ENCODE data around the gene VWF. TPM values are rescaled to one million over a fixed set of nuclear protein-coding genes. Genes with fewer than 3 reads are reported as not detected.
"Not testable (repeated sequence)": the region's sequence is repeated elsewhere in the genome, so short reads cannot be mapped to it uniquely, and the experiment has no call there.

VWF gene
- total RNA-seq, 2 donors from 2014 or later: 20.9 to 63.2 TPM

DNA sequence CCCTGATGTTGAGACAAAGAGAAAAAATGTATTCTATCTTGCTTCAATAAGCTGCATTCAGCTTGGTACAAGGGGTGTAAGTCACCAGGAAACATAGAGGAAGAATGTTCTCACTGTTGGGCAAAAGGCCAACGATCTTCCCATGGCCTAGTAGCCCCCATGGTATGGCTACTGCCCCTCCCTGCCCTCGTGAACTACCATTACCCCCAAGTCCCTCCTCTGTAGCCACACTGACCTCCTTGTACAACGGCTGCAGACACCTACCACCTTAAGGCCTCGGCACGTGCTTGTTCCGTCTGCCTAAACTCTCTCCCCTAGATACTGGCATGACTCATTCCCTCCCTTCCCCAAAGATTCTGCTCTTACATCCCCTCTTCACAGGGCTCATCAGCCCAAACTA lies 97.5 kb downstream of the VWF start:
- Histone ChIP-seq H3K36me3 (no peaks in the 10 kb centered on the region), H3K4me3 (no peak overlapping the region), H3K27me3 (no peaks in the 10 kb centered on the region), H3K9me3 (no peaks in the 10 kb centered on the region), H3K27ac (no peak overlapping the region), H3K4me1 (no peaks in the 10 kb centered on the region), H3K9ac (ENCODE audit: low read depth in 2 of 2, low read length in 2 of 2) (no peak overlapping the region)
- DNase-seq: no peak
- TF ChIP-seq, protein P1, sequence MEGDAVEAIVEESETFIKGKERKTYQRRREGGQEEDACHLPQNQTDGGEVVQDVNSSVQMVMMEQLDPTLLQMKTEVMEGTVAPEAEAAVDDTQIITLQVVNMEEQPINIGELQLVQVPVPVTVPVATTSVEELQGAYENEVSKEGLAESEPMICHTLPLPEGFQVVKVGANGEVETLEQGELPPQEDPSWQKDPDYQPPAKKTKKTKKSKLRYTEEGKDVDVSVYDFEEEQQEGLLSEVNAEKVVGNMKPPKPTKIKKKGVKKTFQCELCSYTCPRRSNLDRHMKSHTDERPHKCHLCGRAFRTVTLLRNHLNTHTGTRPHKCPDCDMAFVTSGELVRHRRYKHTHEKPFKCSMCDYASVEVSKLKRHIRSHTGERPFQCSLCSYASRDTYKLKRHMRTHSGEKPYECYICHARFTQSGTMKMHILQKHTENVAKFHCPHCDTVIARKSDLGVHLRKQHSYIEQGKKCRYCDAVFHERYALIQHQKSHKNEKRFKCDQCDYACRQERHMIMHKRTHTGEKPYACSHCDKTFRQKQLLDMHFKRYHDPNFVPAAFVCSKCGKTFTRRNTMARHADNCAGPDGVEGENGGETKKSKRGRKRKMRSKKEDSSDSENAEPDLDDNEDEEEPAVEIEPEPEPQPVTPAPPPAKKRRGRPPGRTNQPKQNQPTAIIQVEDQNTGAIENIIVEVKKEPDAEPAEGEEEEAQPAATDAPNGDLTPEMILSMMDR (IDR thresholded peaks at IDR 0.05): no peak
- intact Hi-C loops (cut with DNase I): no loop called here

DNA sequence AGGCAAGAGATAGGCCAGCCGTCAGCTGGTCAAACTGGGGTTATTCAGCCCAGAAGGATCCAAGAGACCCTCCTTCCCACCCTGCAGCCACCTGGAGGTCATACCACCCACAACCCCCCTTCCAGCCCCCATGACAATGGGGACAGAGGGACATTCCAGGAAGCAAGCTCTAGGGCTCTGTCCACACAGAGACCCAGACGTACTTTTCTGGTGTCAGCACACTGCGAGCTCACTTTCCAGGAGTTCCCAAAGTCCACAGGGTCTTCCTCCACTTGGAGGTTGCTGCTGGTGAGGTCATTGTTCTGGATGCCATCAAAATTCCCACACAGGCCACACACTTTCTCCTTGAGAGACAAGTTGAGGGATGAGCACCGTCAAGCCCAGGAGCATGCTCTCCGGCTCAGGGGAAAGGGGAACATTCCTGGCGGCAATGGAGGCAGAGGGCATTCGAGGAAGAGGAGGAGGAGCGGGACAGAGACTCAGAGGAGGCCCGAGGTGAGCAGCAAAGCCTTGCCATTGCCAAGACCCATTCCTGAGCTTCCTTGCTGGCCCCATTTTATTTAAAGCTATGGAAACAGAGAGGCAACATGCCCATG lies 98.7 kb downstream of the VWF start:
- H3K4me1 ChIP-seq; H3K36me3 ChIP-seq; H3K9ac ChIP-seq (ENCODE audit: low read depth in 2 of 2, low read length in 2 of 2); intact Hi-C loops (cut with DNase I); H3K27ac ChIP-seq; H3K27me3 ChIP-seq; DNase-seq; H3K9me3 ChIP-seq; H3K4me3 ChIP-seq: not testable (repeated sequence)

DNA sequence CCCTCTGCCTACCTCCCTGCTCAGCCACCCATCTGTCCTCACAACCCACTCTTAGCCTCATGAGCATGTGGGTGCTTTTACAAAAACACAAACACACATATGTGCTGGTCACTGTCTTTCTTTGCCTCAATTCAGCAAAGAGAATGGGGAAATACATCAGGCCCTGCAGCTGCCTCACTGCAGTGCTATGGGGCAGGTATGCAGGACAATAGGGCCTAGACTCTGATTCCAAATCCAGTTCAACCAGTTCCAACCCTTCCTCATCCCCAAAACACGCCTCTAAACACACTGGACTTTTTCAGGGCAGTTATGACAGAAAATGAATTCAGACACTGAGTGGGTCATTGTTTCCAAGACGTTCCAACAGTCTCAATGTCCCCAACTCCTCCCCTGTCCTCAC lies 100.4 kb downstream of the VWF start:
- intact Hi-C loops (cut with DNase I); H3K27ac ChIP-seq; H3K27me3 ChIP-seq; H3K9me3 ChIP-seq; H3K36me3 ChIP-seq; DNase-seq; H3K4me1 ChIP-seq; H3K4me3 ChIP-seq; H3K9ac ChIP-seq (ENCODE audit: low read depth in 2 of 2, low read length in 2 of 2): not testable (repeated sequence)

DNA sequence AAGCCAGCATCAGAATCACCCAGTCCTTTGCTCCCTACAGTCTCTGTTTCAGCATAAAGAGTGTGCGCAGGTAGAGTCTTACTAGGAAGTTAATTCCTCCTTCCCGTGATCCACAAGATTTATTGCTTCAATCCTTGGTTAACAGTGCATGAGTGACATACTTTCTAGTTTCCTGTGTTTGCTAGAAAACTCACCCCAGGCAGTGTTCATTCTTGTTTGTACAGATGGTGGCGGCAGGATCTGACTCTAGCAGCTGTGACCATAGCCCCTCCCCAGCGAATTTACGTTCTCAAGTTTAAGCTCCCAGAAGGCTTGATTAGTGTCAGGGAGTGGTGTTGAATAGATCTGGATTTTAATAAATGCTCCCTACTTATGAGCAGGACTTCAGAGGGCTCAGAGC lies 103.5 kb downstream of the VWF start:
- H3K4me3 ChIP-seq: no peak overlapping the region
- no peaks in the 10 kb centered on the region for H3K27me3 ChIP-seq
- H3K9me3 ChIP-seq: no peaks in the 10 kb centered on the region
- no peaks in the 10 kb centered on the region for H3K4me1 ChIP-seq
- no peak overlapping the region for H3K27ac ChIP-seq
- intact Hi-C loops (cut with DNase I): no loop called here
- H3K36me3 ChIP-seq: no peaks in the 10 kb centered on the region
- H3K9ac ChIP-seq (ENCODE audit: low read depth in 2 of 2, low read length in 2 of 2): no peak overlapping the region
- TF ChIP-seq, protein P1 (IDR thresholded peaks at IDR 0.05): no peak
- DNase-seq: no peak

DNA sequence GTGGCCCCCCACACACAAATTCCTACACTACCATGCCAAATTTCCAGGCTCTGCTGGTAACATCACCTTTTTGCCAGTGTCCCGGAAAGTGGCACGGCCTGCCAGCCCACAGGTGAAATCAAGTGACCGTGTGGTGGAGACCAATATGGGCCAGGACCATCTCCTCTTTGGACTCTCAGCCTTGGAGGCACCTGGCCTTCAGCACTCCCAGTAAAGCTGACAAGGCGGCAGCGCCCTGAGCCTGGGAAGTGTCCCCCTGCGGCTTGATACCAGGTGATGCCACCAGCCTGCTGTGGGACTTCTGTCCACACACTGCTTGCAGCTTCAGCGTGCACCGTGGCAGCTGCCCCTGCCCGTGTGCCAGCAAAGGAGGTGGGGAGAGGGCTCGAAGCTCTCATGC lies 104.0 kb downstream of the VWF start:
- H3K4me3 ChIP-seq; H3K9ac ChIP-seq (ENCODE audit: low read depth in 2 of 2, low read length in 2 of 2); intact Hi-C loops (cut with DNase I); H3K27me3 ChIP-seq; DNase-seq; H3K4me1 ChIP-seq; H3K36me3 ChIP-seq; H3K9me3 ChIP-seq; H3K27ac ChIP-seq: not testable (repeated sequence)

DNA sequence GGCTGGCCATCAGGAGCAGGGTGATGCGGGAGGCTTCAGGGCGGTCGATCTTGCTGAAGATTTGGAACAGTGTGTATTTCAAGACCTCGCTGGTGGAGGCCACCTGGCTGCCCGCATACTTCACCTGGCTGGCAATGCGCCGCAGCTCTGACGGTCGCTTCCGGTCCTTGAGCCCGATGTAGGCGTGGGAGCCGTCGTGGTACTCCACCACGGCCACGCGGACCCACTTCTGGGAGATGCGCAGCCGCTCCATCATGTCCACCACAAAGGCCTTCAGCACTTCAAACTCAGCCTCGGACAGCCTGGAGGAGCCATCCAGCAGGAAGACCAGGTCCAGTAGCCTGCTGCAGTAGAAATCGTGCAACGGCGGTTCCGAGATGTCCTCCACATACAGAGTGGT lies 105.2 kb downstream of the VWF start:
- H3K27ac ChIP-seq; H3K9me3 ChIP-seq; H3K9ac ChIP-seq (ENCODE audit: low read depth in 2 of 2, low read length in 2 of 2); H3K36me3 ChIP-seq; H3K4me1 ChIP-seq; H3K4me3 ChIP-seq; DNase-seq; intact Hi-C loops (cut with DNase I); H3K27me3 ChIP-seq: not testable (repeated sequence)

DNA sequence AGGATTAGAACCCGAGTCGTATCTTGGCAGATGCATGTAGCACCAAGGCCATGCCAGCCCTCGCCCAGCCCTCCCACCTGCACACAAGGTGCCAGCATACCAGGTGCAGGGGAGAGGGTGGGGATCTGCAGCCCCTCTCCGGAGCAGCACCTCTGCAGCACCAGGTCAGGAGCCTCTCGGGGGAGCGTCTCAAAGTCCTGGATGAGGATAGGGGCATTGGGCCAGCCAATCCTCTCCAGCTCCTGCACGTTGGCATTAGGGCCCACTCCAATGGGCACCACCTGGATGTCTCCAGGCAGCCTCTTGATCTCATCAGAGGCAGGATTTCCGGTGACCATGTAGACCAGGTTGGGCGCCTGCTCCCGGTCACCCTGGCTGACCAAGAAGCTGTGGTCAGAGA lies 106.2 kb downstream of the VWF start:
- no peak for DNase-seq
- Histone ChIP-seq H3K36me3 (no peaks in the 10 kb centered on the region), H3K27me3 (no peaks in the 10 kb centered on the region), H3K4me1 (no peaks in the 10 kb centered on the region), H3K9ac (ENCODE audit: low read depth in 2 of 2, low read length in 2 of 2) (no peak overlapping the region), H3K4me3 (no peak overlapping the region), H3K27ac (no peak overlapping the region), H3K9me3 (no peaks in the 10 kb centered on the region)
- TF ChIP-seq, protein P1 (IDR thresholded peaks at IDR 0.05): no peak
- intact Hi-C loops (cut with DNase I): no loop called here

DNA sequence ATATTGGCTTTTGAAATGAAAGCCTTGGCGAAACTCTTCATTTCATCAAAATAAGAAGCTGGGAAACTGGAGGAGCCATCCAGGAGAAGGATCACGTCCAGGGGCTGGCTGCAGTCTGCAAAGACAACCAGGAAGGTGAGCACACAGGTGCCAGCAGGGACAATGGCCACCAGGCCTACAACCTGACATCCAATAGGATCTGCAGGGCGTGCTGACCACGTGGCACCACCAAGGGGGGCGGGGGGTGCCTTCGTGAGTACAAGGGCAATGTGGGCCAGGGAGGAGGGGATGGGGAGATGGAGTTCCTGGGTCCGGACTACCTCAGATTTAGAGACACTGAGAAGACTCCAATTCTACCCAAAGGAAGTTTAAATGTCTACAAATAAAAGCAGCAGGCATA lies 107.7 kb downstream of the VWF start:
- no peak overlapping the region for H3K27ac ChIP-seq
- no peaks in the 10 kb centered on the region for H3K4me1 ChIP-seq
- no peaks in the 10 kb centered on the region for H3K36me3 ChIP-seq
- H3K9me3 ChIP-seq: no peaks in the 10 kb centered on the region
- TF ChIP-seq, protein P1 (IDR thresholded peaks at IDR 0.05): no peak
- H3K9ac ChIP-seq (ENCODE audit: low read depth in 2 of 2, low read length in 2 of 2): no peak overlapping the region
- H3K27me3 ChIP-seq: no peaks in the 10 kb centered on the region
- DNase-seq: no peak
- intact Hi-C loops (cut with DNase I): no loop called here
- H3K4me3 ChIP-seq: no peak overlapping the region

DNA sequence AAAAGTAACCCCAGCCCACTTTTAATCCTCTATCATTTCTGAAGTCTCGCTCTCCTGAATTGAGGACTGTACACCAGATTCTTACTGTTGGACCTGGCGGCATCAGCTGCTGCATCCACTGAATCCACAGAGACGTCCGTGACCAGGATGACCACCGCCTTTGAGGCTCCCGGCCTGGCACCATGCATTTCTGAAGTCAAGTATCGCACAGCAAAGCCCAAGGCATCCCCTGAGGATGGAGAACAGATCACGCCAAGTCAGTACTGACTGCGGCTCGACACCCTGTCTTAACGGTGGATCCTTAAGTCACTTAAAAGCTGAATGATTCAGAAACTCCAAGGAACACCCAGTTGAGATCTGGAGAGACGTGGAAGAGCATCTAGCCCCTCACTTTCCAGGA lies 108.5 kb downstream of the VWF start:
- H3K27ac ChIP-seq; H3K9me3 ChIP-seq; H3K4me3 ChIP-seq; DNase-seq; intact Hi-C loops (cut with DNase I); H3K27me3 ChIP-seq; H3K36me3 ChIP-seq; H3K4me1 ChIP-seq; H3K9ac ChIP-seq (ENCODE audit: low read depth in 2 of 2, low read length in 2 of 2): not testable (repeated sequence)

DNA sequence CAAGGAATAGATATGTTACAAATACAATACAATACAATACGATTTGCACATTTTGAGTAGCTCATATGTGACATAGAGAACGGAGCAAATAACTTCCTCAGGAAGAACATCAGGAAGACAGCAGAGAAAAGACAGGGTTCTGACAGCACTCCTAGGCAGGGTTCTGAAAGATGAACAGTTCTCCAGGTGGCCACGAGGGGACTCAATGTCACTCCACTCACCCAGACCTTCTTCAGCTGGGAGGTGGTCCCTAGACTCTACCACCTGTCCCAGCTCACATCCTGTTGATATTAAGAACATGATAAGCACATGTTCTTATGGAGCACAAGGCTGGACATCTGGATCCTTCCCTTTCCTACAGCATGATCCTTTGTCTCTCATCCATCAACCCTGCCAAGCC lies 109.2 kb downstream of the VWF start:
- H3K4me3 ChIP-seq; H3K4me1 ChIP-seq; H3K9ac ChIP-seq (ENCODE audit: low read depth in 2 of 2, low read length in 2 of 2); H3K27ac ChIP-seq; intact Hi-C loops (cut with DNase I); H3K27me3 ChIP-seq; DNase-seq; H3K36me3 ChIP-seq; H3K9me3 ChIP-seq: not testable (repeated sequence)

All from colonic mucosa (tissue), 4 donors.